H9 (cell line): ENCODE data around the gene MTA3. TPM values are rescaled to one million over a fixed set of nuclear protein-coding genes. Genes with fewer than 3 reads are reported as not detected.

Experiments used
- DNase-seq: peaks from one replicate; pipeline ENCODE4 v3.0.0-alpha.2; 2017
- H2AFZ ChIP-seq: one replicate; pipeline ENCODE4 v1.6.1; 2013; ENCODE audit warnings: mild to moderate bottlenecking, low read length, control low read depth, moderate library complexity
- H2AK5ac ChIP-seq: 2 replicates; pipeline ENCODE4 v1.6.1; 2013; ENCODE audit warnings: low read length, control low read depth, mixed read lengths; ENCODE audit not compliant: insufficient read length
- H2BK120ac ChIP-seq: one replicate; pipeline ENCODE4 v1.6.1; 2013; ENCODE audit warnings: low read depth, mild to moderate bottlenecking, low read length, control low read depth, inconsistent platforms; ENCODE audit not compliant: poor library complexity, severe bottlenecking
- H2BK12ac ChIP-seq: 2 replicates; pipeline ENCODE4 v1.6.1; 2013; ENCODE audit warnings: low read length, control low read depth, mixed read lengths, low read depth; ENCODE audit not compliant: insufficient read length
- H2BK15ac ChIP-seq: 2 replicates; pipeline ENCODE4 v1.6.1; 2013; ENCODE audit warnings: low read depth, low read length, control low read depth
- H2BK20ac ChIP-seq: one replicate; pipeline ENCODE4 v1.6.1; 2013; ENCODE audit warnings: low read depth, mild to moderate bottlenecking, low read length, control low read depth, inconsistent platforms; ENCODE audit not compliant: poor library complexity, severe bottlenecking
- H2BK5ac ChIP-seq: 2 replicates; pipeline ENCODE4 v1.6.1; 2013; ENCODE audit warnings: low read length, control low read depth, mixed read lengths; ENCODE audit not compliant: insufficient read length
- H3K14ac ChIP-seq: 2 replicates; pipeline ENCODE4 v1.6.1; 2013; ENCODE audit warnings: low read length, control low read depth; ENCODE audit not compliant: insufficient read depth
- H3K18ac ChIP-seq: 2 replicates; pipeline ENCODE4 v1.6.1; 2013; ENCODE audit warnings: low read depth, mild to moderate bottlenecking, mixed read lengths, low read length, control low read depth; ENCODE audit not compliant: insufficient read length
- H3K23ac ChIP-seq: 2 replicates; pipeline ENCODE4 v1.6.1; 2013; ENCODE audit warnings: low read length, control low read depth, mixed read lengths, low read depth; ENCODE audit not compliant: insufficient read length
- H3K23me2 ChIP-seq: 2 replicates; pipeline ENCODE4 v1.6.1; 2013; ENCODE audit warnings: low read depth, mild to moderate bottlenecking, mixed read lengths, low read length, control low read depth; ENCODE audit not compliant: insufficient read length, poor library complexity, severe bottlenecking
- H3K27ac ChIP-seq: 2 replicates; pipeline ENCODE4 v1.5.1; 2013; ENCODE audit warnings: low read length, control low read depth, mixed read lengths, low read depth; ENCODE audit not compliant: insufficient read length
- H3K27me3 ChIP-seq: 2 replicates; pipeline ENCODE4 v1.6.1; 2013; ENCODE audit warnings: low read length, control low read depth, inconsistent platforms; ENCODE audit not compliant: insufficient read depth
- H3K4ac ChIP-seq: 2 replicates; pipeline ENCODE4 v1.6.1; 2013; ENCODE audit warnings: low read depth, mild to moderate bottlenecking, control low read depth, inconsistent platforms, low read length, moderate library complexity
- H3K4me1 ChIP-seq: 2 replicates; pipeline ENCODE4 v1.6.1; 2013; ENCODE audit warnings: low read length, control low read depth, inconsistent platforms; ENCODE audit not compliant: insufficient read depth
- H3K4me2 ChIP-seq: 2 replicates; pipeline ENCODE4 v1.6.1; 2013; ENCODE audit warnings: low read length, control low read depth, mixed read lengths; ENCODE audit not compliant: insufficient read length, insufficient read depth
- H3K56ac ChIP-seq: 2 replicates; pipeline ENCODE4 v1.6.1; 2013; ENCODE audit warnings: low read depth, mild to moderate bottlenecking, mixed read lengths, low read length, control low read depth; ENCODE audit not compliant: insufficient read length
- H3K79me1 ChIP-seq: 2 replicates; pipeline ENCODE4 v1.6.1; 2013; ENCODE audit warnings: low read depth, mild to moderate bottlenecking, moderate library complexity, low read length, control low read depth, inconsistent platforms; ENCODE audit not compliant: insufficient read depth, poor library complexity, severe bottlenecking
- H3K79me2 ChIP-seq: 2 replicates; pipeline ENCODE4 v1.6.1; 2013; ENCODE audit warnings: low read length, control low read depth, inconsistent platforms; ENCODE audit not compliant: insufficient read depth
- H3K9ac ChIP-seq: 2 replicates; pipeline ENCODE4 v1.6.1; 2013; ENCODE audit warnings: low read length, control low read depth, mixed read lengths; ENCODE audit not compliant: insufficient read length; ENCODE audit errors: extremely low read depth
- H3K9me3 ChIP-seq: one replicate; pipeline ENCODE4 v1.6.1; 2013; ENCODE audit warnings: low read depth, low read length, inconsistent platforms; ENCODE audit not compliant: control insufficient read depth
- H3T11ph ChIP-seq: one replicate; pipeline ENCODE4 v1.6.1; 2013; ENCODE audit warnings: mild to moderate bottlenecking, low read length, control low read depth, inconsistent platforms
- H4K20me1 ChIP-seq: one replicate; pipeline ENCODE4 v1.6.1; 2013; ENCODE audit not compliant: control insufficient read depth, insufficient read length, insufficient read depth
- H4K5ac ChIP-seq: 2 replicates; pipeline ENCODE4 v1.6.1; 2013; ENCODE audit warnings: low read depth, mild to moderate bottlenecking, mixed read lengths, low read length, control low read depth; ENCODE audit not compliant: insufficient read length
- H4K8ac ChIP-seq: replicated peaks from 2 replicates; pipeline ENCODE4 v1.6.1; 2013; ENCODE audit warnings: low read length, control low read depth, mixed read lengths, low read depth; ENCODE audit not compliant: insufficient read length
- H4K91ac ChIP-seq: 2 replicates; pipeline ENCODE4 v1.6.1; 2013; ENCODE audit warnings: low read depth, mild to moderate bottlenecking, moderate library complexity, mixed read lengths, low read length, control low read depth; ENCODE audit not compliant: insufficient read length
- H3K27ac Mint-ChIP-seq, 3 experiments: 2 replicates in 2 of 3; 3 replicates in 1 of 3; pipeline ENCODE4 v1.8.0; 2020 to 2021; ENCODE audit warnings: mixed read lengths in 3 of 3, mild to moderate bottlenecking in 1 of 3, moderate library complexity in 1 of 3
- H3K27me3 Mint-ChIP-seq: 2 replicates; pipeline ENCODE4 v1.8.0; 2021; ENCODE audit warnings: low read depth, mild to moderate bottlenecking, moderate library complexity, mixed read lengths
- H3K36me3 Mint-ChIP-seq, 3 experiments: 2 replicates in 2 of 3; 3 replicates in 1 of 3; pipeline ENCODE4 v1.8.0; 2020 to 2021; ENCODE audit warnings: low read depth in 3 of 3, mixed read lengths in 3 of 3; ENCODE audit not compliant: insufficient read depth in 1 of 3
- H3K4me1 Mint-ChIP-seq, 2 experiments: 2 replicates each; pipeline ENCODE4 v1.8.0; 2020; ENCODE audit warnings: mixed read lengths in 2 of 2
- H3K4me3 Mint-ChIP-seq, 2 experiments: 2 replicates in 1 of 2; 3 replicates in 1 of 2; pipeline ENCODE4 v1.8.0; 2020 to 2021; ENCODE audit warnings: mild to moderate bottlenecking in 2 of 2, mixed read lengths in 2 of 2, moderate library complexity in 1 of 2
- H3K9me3 Mint-ChIP-seq, 2 experiments: 2 replicates in 1 of 2; 3 replicates in 1 of 2; pipeline ENCODE4 v1.8.0; 2020; ENCODE audit warnings: mild to moderate bottlenecking in 2 of 2, mixed read lengths in 2 of 2, moderate library complexity in 1 of 2
- WGBS: extraction: QIAGEN DNeasy Blood & Tissue Kit; methylation state at CpG from one replicate; pipeline ENCODE4 v1.1.7; 2013; ENCODE audit warnings: missing lambda C conversion rate, low lambda C conversion rate, mixed read lengths; ENCODE audit not compliant: insufficient read length; ENCODE audit errors: extremely low coverage; 5-methylcytosine and 5-hydroxymethylcytosine counted together
- total RNA-seq: library from RNA; stranded (reverse); gene quantifications from 2 replicates; pipeline ENCODE4 v1.2.1, GENCODE V29; 2021
- TF ChIP-seq, protein P1 (sequence below): fragments of 200-600 bp; sonication (generic); conservative IDR thresholded peaks from 3 replicates; pipeline ENCODE4 v1.8.0; 2021; ENCODE audit warnings: antibody characterized with exemption, mild to moderate bottlenecking

The MTA3 gene
- total RNA-seq, 1 experiment from 2014 or later = 253 TPM

DNA sequence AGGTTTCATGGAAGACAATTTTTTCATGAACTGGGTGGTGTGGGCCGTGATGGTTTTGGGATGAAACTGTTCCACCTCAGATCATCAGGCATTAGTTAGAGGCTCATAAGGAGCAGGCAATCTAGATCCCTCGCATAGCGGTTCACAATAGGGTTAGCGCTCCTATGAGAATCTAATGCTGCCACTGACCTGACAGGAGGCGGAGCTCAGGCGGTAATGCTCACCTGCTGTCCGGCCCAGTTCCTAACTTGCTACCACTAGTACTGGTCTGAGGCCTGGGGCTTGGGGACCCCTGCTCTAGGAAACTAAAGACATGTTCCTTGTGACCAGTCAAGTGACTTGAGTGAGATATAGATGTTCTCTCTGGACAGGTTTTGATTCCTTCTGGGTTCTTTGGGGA is 146.3 kb downstream of the MTA3 start:
- Histone ChIP-seq H4K91ac (no peak overlapping the region), H3K23ac (no peak overlapping the region), H3K23me2 (no peaks in the 10 kb centered on the region), H3K9ac (no peak overlapping the region), H3K56ac (no peak overlapping the region), H2AFZ (no peak overlapping the region), H3K79me1 (no peaks in the 10 kb centered on the region), H3K4me2 (no peak overlapping the region), H2BK12ac (no peak overlapping the region), H3K9me3 (no peaks in the 10 kb centered on the region), H3K27ac (no peak overlapping the region), H4K8ac (no peak overlapping the region), H2BK15ac (no peak overlapping the region), H2BK120ac (no peak overlapping the region), H3K4ac (no peak overlapping the region), H4K5ac (no peak overlapping the region), H3K14ac (no peak overlapping the region), H3K27me3 (no peaks in the 10 kb centered on the region), H2BK5ac (no peak overlapping the region), H3K4me1 (no peaks in the 10 kb centered on the region), H2AK5ac (no peak overlapping the region), H3K18ac (no peak overlapping the region), H3T11ph (no peak overlapping the region), H4K20me1 (no peaks in the 10 kb centered on the region), H2BK20ac (no peak overlapping the region), H3K79me2 (no peaks in the 10 kb centered on the region)
- WGBS = no CpG with 5 or more reads among the region's 7 CpGs
- peaks cover 12% of the 10 kb centered on the region in 2 experiments for H3K4me1 Mint-ChIP-seq
- peak overlapping the region in 1 of 3 experiments; percentile 89; a peak in 2 of 7 replicates for H3K27ac Mint-ChIP-seq
- no peak overlapping the region for H3K4me3 Mint-ChIP-seq
- peaks cover 0 to 1% (median 0%) of the 10 kb centered on the region in 3 experiments; a peak in 1 of 7 replicates for H3K36me3 Mint-ChIP-seq
- no peaks in the 10 kb centered on the region for H3K27me3 Mint-ChIP-seq
- H3K9me3 Mint-ChIP-seq = no peaks in the 10 kb centered on the region
- DNase-seq = no peak
- TF ChIP-seq, protein P1, sequence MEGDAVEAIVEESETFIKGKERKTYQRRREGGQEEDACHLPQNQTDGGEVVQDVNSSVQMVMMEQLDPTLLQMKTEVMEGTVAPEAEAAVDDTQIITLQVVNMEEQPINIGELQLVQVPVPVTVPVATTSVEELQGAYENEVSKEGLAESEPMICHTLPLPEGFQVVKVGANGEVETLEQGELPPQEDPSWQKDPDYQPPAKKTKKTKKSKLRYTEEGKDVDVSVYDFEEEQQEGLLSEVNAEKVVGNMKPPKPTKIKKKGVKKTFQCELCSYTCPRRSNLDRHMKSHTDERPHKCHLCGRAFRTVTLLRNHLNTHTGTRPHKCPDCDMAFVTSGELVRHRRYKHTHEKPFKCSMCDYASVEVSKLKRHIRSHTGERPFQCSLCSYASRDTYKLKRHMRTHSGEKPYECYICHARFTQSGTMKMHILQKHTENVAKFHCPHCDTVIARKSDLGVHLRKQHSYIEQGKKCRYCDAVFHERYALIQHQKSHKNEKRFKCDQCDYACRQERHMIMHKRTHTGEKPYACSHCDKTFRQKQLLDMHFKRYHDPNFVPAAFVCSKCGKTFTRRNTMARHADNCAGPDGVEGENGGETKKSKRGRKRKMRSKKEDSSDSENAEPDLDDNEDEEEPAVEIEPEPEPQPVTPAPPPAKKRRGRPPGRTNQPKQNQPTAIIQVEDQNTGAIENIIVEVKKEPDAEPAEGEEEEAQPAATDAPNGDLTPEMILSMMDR = no peak
